Tibial nerve (tissue), 4 donors: ENCODE measurements around the gene RPL36. TPM values are rescaled to one million over a fixed set of nuclear protein-coding genes. Genes with fewer than 3 reads are reported as not detected.
A peak's percentile ranks its signal among the peaks of the same experiment; 100 is the strongest.

Experiments used
- DNase-seq, 2 donors: peaks; one replicate each; pipeline ENCODE4 v3.0.0-alpha.2; 2019; ENCODE audit warnings: low spot score in 2 of 2
- H3K27ac ChIP-seq, 4 donors: fragments of 200-600 bp; sonication (generic) in 3 of 4; one replicate each; pipeline ENCODE4 v1.5.1; 2017 to 2019; ENCODE audit warnings: mild to moderate bottlenecking in 1 of 4
- H3K27me3 ChIP-seq, 2 donors: fragments of 200-600 bp; sonication (generic) in 1 of 2; one replicate each; pipeline versions ENCODE4 v1.5.1 to v1.6.0; 2017 to 2019
- H3K36me3 ChIP-seq, 3 donors: fragments of 200-600 bp; sonication (generic); one replicate each; pipeline ENCODE4 v1.5.1; 2018 to 2019
- H3K4me1 ChIP-seq, 4 donors: fragments of 200-600 bp; sonication (generic) in 3 of 4; one replicate each; pipeline ENCODE4 v1.5.1; 2017 to 2019
- H3K4me3 ChIP-seq, 4 donors: fragments of 200-600 bp; sonication (generic) in 3 of 4; one replicate each; pipeline ENCODE4 v1.5.1; 2017 to 2019; ENCODE audit warnings: mild to moderate bottlenecking in 1 of 4, moderate library complexity in 1 of 4
- H3K9me3 ChIP-seq, 4 donors: fragments of 200-600 bp; sonication (generic) in 3 of 4; one replicate each; pipeline ENCODE4 v1.5.1; 2017 to 2019
- EP300 ChIP-seq, 2 donors: sonication (generic); formaldehyde crosslinking; IDR thresholded peaks; one replicate each; pipeline ENCODE4 v1.6.1; 2017; ENCODE audit warnings: antibody characterized with exemption in 2 of 2, mild to moderate bottlenecking in 1 of 2
- POLR2A ChIP-seq, 2 donors: fragments of 450-650 bp; IDR thresholded peaks; one replicate each; pipeline ENCODE4 v1.6.1; 2017; ENCODE audit warnings: antibody characterized with exemption in 2 of 2, mild to moderate bottlenecking in 2 of 2, moderate library complexity in 2 of 2
- WGBS, 2 donors: methylation state at CpG; one replicate each; pipeline ENCODE4 v1.1.5; 2018; 5-methylcytosine and 5-hydroxymethylcytosine counted together
- total RNA-seq, 4 donors: library from RNA; depleted of rRNA; stranded (reverse); fragments of >200 nt; gene quantifications; one replicate each; pipeline ENCODE4 v1.1.0, GENCODE V29; 2016
- TF ChIP-seq, protein P1 (sequence below), 5 experiments: fragments of 200-600 bp in 3 of 5; fragments of 450-650 bp in 2 of 5; sonication (generic) in 3 of 5; IDR thresholded peaks; one replicate each; pipeline ENCODE4 v1.5.1; 2016 to 2019; ENCODE audit warnings: antibody characterized with exemption in 5 of 5, mild to moderate bottlenecking in 3 of 5, moderate library complexity in 2 of 5

The RPL36 gene
- total RNA-seq, 4 donors from 2014 or later: 552 to 780 (median 644) TPM

DNA sequence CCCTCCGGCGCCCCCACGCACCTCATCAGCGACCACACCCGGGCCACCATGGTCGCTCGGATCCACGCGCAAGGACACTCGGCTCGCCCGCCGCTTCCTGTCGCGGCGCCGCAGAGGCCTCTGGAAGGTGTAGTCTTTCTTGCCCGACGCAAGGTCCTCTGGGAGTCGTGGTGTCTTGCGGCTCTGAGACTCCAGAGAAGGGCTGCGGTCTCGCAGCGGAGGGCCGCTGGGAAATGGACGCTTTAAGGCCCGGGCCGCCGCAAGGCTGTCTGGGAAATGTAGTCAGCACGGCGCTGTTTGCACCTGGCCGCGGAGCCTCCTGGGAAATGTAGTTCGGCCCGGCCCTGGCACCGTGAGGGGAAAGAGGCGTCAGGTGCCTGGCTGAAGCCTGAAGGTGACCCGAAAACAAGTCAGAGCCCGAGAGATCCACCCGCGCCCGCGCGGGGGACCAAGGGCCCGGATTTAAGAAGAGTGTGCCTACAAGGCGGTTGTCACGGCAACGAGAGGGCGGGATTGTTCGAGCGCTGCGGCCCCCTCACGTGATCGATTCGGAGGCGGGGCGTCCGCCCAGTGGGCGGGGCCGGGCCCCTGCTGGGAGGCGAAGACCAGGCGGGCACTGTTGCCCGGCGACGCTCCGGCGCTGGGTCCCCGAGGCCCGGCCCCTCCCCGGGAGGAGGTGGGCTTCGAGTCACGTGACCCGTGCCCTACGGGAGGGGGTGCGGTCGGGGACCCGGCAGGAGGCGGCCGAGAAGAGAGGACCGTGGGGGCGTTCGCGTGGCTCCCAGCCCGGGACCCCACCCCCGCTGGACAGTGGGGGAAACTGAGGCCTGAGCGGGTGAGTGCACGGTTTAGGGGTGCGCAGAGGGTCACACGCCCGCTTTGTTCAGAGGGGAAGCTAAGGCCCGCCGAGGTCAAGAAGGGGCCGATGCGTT is 9.4 kb upstream of the RPL36 start, which contains the start of the genes HSD11B1L and MICOS13:
TSS of gene HSD11B1L (plus strand) at position 591 of the 932 bp plus-strand sequence. CDS start 3,806 bp downstream, outside the sequence.
TSS of gene MICOS13 (minus strand) at position 80 of the 932 bp plus-strand sequence. CDS start at position 50, 30 bp downstream.
- H3K9me3 ChIP-seq: no peaks in the 10 kb centered on the region
- peak within 1 kb of the TSS; percentile 61 to 98 (median 88) for H3K4me3 ChIP-seq
- peaks cover 0 to 20% (median 0%) of the 10 kb centered on the region in 3 donors for H3K36me3 ChIP-seq
- WGBS, 2 donors: 1% methylated on average over 31 to 65 of the region's 94 CpGs
- TF ChIP-seq POLR2A (IDR thresholded peaks at IDR 0.05) (peak in 1 of 2 donors; percentile 46), EP300 (IDR thresholded peaks at IDR 0.05) (peak; percentile 89 to 94)
- TF ChIP-seq, protein P1, sequence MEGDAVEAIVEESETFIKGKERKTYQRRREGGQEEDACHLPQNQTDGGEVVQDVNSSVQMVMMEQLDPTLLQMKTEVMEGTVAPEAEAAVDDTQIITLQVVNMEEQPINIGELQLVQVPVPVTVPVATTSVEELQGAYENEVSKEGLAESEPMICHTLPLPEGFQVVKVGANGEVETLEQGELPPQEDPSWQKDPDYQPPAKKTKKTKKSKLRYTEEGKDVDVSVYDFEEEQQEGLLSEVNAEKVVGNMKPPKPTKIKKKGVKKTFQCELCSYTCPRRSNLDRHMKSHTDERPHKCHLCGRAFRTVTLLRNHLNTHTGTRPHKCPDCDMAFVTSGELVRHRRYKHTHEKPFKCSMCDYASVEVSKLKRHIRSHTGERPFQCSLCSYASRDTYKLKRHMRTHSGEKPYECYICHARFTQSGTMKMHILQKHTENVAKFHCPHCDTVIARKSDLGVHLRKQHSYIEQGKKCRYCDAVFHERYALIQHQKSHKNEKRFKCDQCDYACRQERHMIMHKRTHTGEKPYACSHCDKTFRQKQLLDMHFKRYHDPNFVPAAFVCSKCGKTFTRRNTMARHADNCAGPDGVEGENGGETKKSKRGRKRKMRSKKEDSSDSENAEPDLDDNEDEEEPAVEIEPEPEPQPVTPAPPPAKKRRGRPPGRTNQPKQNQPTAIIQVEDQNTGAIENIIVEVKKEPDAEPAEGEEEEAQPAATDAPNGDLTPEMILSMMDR (IDR thresholded peaks at IDR 0.05): peak in 1 of 5 experiments; percentile 47
- peak; percentile 99 for DNase-seq
- H3K27me3 ChIP-seq: no peaks in the 10 kb centered on the region
- H3K27ac ChIP-seq: peak within 1 kb of the TSS; percentile 92 to 96 (median 94)
- peaks cover 0 to 28% (median 8%) of the 10 kb centered on the region in 4 donors for H3K4me1 ChIP-seq

DNA sequence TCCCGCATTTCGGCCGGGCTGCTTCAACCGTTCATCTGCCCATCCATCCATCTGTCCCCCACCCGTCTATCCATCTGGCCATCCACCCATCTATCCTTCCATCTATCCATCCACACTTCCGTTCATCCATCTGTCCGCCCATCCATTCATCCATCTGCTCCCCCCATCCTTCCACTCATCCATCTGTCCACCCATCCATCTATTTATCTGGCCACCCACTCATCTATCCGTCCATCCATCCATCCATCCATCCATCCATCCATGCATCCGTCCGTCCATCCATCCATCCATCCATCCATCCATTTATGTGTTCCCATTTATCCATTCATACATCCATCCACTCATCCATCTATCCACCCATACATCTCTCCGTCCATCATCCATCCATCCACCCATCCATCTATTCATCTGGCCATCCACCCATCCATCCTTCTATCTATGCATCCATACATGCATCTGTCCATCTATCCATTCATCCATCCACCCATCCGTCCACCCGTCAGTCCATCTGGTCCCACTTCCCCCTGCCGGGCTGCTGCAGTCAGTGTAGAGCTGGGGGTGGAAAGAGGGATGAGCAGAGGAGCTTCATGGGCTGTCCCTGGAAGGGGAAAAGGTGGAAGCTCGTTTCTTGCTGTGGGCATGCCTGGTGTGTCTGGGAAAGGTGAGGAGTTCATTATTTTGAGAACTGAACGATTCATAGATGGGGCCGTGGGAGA is 8.5 kb upstream of the RPL36 start:
- Histone ChIP-seq H3K27me3 (no peaks in the 10 kb centered on the region), H3K4me1 (peaks cover 0 to 34% (median 8%) of the 10 kb centered on the region in 4 donors), H3K4me3 (peak overlapping the region in 3 of 4 donors; percentile 83 to 98 (median 94)), H3K9me3 (no peaks in the 10 kb centered on the region), H3K36me3 (peaks cover 0 to 20% (median 0%) of the 10 kb centered on the region in 3 donors), H3K27ac (peak overlapping the region in 3 of 4 donors; percentile 93 to 96 (median 95))
- DNase-seq: no peak
- TF ChIP-seq, protein P1 (IDR thresholded peaks at IDR 0.05): no peak
- no peak for TF ChIP-seq EP300 (IDR thresholded peaks at IDR 0.05)
- no peak for TF ChIP-seq POLR2A (IDR thresholded peaks at IDR 0.05)
- WGBS, 2 donors: 64 to 65% methylated on average over 17 of the region's 17 CpGs

DNA sequence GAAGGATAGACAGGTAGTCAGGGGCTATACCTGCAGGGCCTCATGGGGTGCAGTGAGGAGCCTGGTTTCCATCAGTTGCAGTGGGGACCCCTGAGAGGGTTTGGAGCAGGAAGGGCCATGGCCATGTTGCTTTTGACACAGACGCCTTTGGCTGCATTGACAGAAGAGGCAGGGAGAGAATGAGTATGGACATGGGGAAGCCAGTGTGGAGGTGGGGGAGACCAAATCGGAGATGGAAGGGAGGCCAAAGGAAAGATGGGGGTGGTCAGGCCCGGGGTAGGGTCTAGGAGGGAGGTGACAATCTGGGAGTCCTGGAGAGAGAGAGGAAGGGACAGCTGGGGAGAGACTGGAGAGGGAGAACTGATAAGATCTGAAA is 8.0 kb upstream of the RPL36 start:
- no peak overlapping the region for H3K27ac ChIP-seq
- DNase-seq: no peak
- no peak for TF ChIP-seq EP300 (IDR thresholded peaks at IDR 0.05)
- TF ChIP-seq, protein P1 (IDR thresholded peaks at IDR 0.05): no peak
- no peak for TF ChIP-seq POLR2A (IDR thresholded peaks at IDR 0.05)
- H3K36me3 ChIP-seq: peaks cover 0 to 17% (median 0%) of the 10 kb centered on the region in 3 donors
- no peaks in the 10 kb centered on the region for H3K27me3 ChIP-seq
- WGBS, 2 donors: 85 to 91% methylated on average over 3 of the region's 3 CpGs
- H3K9me3 ChIP-seq: no peaks in the 10 kb centered on the region
- H3K4me1 ChIP-seq: peaks cover 0 to 35% (median 8%) of the 10 kb centered on the region in 4 donors
- no peak overlapping the region for H3K4me3 ChIP-seq

DNA sequence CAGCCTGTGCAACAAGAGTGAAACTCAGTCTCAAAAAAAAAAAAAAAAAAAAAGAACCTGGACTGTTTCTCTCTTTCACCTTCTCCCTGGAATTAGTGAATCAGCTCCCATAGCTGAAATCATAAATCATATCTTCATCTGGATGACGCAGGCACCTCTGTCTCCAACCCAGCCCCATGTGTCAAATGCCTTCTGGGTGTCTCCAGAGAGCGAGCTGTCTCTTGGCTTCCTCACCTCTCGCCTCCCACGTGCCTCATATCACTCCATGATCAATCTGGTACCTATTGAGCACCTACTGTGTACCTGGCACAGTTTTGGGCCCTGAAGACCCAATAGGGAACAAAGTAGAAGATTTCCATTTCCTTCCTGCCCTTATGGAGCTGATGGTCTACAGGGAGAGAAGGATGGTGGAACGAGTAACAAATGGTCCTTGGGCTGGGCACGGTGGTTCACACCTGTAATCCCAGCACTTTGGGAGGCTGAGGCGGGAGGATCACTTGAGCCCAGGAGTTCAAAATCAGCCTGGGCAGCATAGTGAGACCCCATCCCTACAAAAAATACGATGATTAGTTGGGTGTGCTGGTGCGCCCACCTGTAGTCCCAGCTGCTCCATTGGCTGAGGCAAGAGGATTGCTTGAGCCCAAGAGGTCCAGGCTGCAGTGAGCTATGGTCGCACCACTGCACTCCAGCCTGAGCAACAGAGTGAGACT is 6.8 kb upstream of the RPL36 start:
- TF ChIP-seq EP300 (IDR thresholded peaks at IDR 0.05) (no peak), POLR2A (IDR thresholded peaks at IDR 0.05) (no peak)
- TF ChIP-seq, protein P1 (IDR thresholded peaks at IDR 0.05): no peak
- H3K27me3 ChIP-seq: no peaks in the 10 kb centered on the region
- H3K9me3 ChIP-seq: no peaks in the 10 kb centered on the region
- peaks cover 0 to 40% (median 11%) of the 10 kb centered on the region in 4 donors for H3K4me1 ChIP-seq
- peaks cover 0 to 5% (median 0%) of the 10 kb centered on the region in 3 donors for H3K36me3 ChIP-seq
- H3K4me3 ChIP-seq: no peak overlapping the region
- DNase-seq: no peak
- no peak overlapping the region for H3K27ac ChIP-seq
- 93 to 95% methylated on average over 10 of the region's 10 CpGs for WGBS, 2 donors
